ENCODE measurements around the gene DLL3. TPM values are rescaled to one million over a fixed set of nuclear protein-coding genes. Genes with fewer than 3 reads are reported as not detected.

DLL3 gene
- total and polyA plus RNA-seq, 2 donors (not counting 1 experiment from before 2014, with no cell fraction given): 0.46 to 1.1 TPM

DNA sequence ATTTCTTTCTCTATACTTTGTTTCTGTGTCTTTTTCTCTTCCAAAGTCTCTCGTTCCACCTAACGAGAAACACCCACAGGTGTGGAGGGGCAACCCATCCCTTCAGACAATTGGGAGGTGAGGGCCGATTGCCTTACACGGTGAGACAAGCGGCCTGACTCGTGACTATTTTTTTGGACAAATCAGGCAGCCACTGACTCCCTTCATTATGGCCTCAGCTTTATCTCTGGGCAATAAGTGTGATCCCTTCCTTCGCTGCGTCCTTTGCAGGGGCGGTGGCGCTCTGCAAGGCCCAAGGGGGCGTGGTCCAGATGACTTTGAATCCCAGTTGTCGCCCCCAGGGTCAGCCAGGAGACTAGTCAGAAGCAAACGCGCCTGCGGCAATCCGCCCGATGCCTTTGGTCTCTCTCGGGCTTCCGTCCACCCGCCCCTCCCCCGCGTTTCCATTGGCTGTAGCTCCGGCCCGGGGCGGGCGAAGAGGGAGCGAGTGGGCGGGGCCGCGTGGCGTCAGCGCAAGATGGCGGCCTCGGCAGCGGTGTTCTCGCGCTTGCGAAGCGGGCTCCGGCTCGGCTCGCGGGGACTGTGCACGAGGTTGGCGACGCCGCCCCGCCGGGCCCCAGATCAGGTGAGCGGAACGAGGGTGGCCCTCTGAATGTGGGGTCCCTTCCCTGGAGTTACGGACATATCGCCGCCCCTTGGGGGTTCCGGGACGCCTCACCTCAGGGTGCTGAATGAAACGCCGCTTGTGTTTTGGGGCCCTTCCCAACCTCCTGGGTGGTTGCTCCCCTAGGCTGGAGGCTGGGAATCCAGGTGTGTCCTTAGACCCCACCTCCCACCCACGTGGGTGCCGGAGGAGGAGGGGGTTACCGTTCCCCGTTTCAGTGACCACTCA lies 18.2 kb upstream of the DLL3 start, which contains the start of gene TIMM50:
Gene TIMM50 (plus strand): TSS at position 502 of the 892 bp plus-strand sequence. CDS start 16 bp downstream, at position 518.
- Histone ChIP-seq H3K9me3 (ENCODE audit: control extremely low read depth in 1 of 3, control insufficient read depth in 2 of 3, insufficient read depth in 1 of 3, low read length in 2 of 3) (no peaks in the 10 kb centered on the region), H4K20me1 (ENCODE audit: control insufficient read depth, insufficient read depth, low read length, poor library complexity, severe bottlenecking) (no peaks in the 10 kb centered on the region), H3K36me3 (replicated peaks in 1 of 2; ENCODE audit: control extremely low read depth in 1 of 2, control insufficient read depth in 1 of 2, extremely low read depth in 1 of 2, insufficient read depth in 2 of 2, low read length in 1 of 2) (peaks cover 4 to 17% of the 10 kb centered on the region in 2 experiments), H3K4me1 (ENCODE audit: control insufficient read depth in 2 of 2, insufficient read depth in 2 of 2, low read length in 2 of 2) (peaks cover 14 to 21% of the 10 kb centered on the region in 2 donors), H2AFZ (ENCODE audit: insufficient read depth, low read depth, low read length, poor library complexity, severe bottlenecking) (peak within 1 kb of the TSS; percentile 91), H3K4me2 (replicated peaks; ENCODE audit: low read depth, low read length, poor library complexity, severe bottlenecking) (peak within 1 kb of the TSS; percentile 89), H3K27me3 (replicated peaks in 1 of 4; ENCODE audit: control extremely low read depth in 1 of 4, control insufficient read depth in 3 of 4, insufficient read depth in 4 of 4, low read length in 3 of 4) (no peaks in the 10 kb centered on the region), H3K4me3 (ENCODE audit: control extremely low read depth in 1 of 5, extremely low read depth in 1 of 5, insufficient read depth in 1 of 5, low read depth in 2 of 5, low read length in 4 of 5) (peak within 1 kb of the TSS; percentile 65 to 95 (median 89)), H3K27ac (ENCODE audit: low read length in 2 of 2) (peak within 1 kb of the TSS; percentile 67 to 84), H3K79me2 (ENCODE audit: control insufficient read depth, insufficient read depth, low read length) (peaks cover 24% of the 10 kb centered on the region), H3K9ac (ENCODE audit: low read length) (peak within 1 kb of the TSS; percentile 93)
- Mint-ChIP-seq H3K4me3 (peak within 1 kb of the TSS; percentile 96), H3K27me3 (no peaks in the 10 kb centered on the region), H3K9me3 (ENCODE audit: insufficient read depth) (no peaks in the 10 kb centered on the region), H3K4me1 (peaks cover 25% of the 10 kb centered on the region), H3K27ac (peak within 1 kb of the TSS; percentile 94)
- TF ChIP-seq, protein P1, sequence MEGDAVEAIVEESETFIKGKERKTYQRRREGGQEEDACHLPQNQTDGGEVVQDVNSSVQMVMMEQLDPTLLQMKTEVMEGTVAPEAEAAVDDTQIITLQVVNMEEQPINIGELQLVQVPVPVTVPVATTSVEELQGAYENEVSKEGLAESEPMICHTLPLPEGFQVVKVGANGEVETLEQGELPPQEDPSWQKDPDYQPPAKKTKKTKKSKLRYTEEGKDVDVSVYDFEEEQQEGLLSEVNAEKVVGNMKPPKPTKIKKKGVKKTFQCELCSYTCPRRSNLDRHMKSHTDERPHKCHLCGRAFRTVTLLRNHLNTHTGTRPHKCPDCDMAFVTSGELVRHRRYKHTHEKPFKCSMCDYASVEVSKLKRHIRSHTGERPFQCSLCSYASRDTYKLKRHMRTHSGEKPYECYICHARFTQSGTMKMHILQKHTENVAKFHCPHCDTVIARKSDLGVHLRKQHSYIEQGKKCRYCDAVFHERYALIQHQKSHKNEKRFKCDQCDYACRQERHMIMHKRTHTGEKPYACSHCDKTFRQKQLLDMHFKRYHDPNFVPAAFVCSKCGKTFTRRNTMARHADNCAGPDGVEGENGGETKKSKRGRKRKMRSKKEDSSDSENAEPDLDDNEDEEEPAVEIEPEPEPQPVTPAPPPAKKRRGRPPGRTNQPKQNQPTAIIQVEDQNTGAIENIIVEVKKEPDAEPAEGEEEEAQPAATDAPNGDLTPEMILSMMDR (IDR thresholded peaks at IDR 0.05): no peak
- TF ChIP-seq EZH2 (IDR thresholded peaks at IDR 0.05; ENCODE audit: borderline replicate concordance, insufficient read depth, low read depth, low read length, poor library complexity, severe bottlenecking): no peak
- DNase-seq (peak; percentile 95), ATAC-seq (ENCODE audit: low read depth) (peak; percentile 99)
- intact Hi-C loops (cut with micrococcal nuclease): loop anchor here (1.0 to 2.0 kb wide), 4 partner anchors 18 to 68 kb away; partner anchors contain the start of genes DLL3, PLEKHG2 and SUPT5H
- CTCF ChIA-PET: no interaction called here
- under 1% methylated on average over 55 of the region's 62 CpGs for WGBS (ENCODE audit: insufficient coverage)
- POLR2A ChIA-PET: interaction anchor here (0.6 to 1.2 kb wide), 6 partner anchors 35 to 718 kb away, joined by 3 to 8 read pairs (median 4); partner anchors contain the start of genes RPS16, SAMD4B and SUPT5H

Data from B cell (primary cell).